Dermis blood vessel endothelial cell (primary cell): Measurements from ENCODE around the gene CDH22. TPM values are rescaled to one million over a fixed set of nuclear protein-coding genes. Genes with fewer than 3 reads are reported as not detected.

ENCODE experiments used
- DNase-seq: peaks from one replicate; pipeline ENCODE4 v3.0.0; 2010
- total RNA-seq: library from RNA; depleted of rRNA; stranded (reverse); fragments of >200 nt; gene quantifications from 2 replicates; pipeline ENCODE4 v1.2.3, GENCODE V29; 2014

Gene CDH22
- total RNA-seq, 1 donor from 2014 or later, result not detected

- DNase-seq, result no peak
These were observed 42.8 kb downstream of the CDH22 start for GRCh38 chr20:46265539-46265938.

- DNase-seq, result no peak
These were observed 43.7 kb downstream of the CDH22 start for GRCh38 chr20:46264391-46265266.

GRCh38 chr20:46261456-46262253, 46.6 kb downstream of the CDH22 start:
- no peak for DNase-seq

DNA sequence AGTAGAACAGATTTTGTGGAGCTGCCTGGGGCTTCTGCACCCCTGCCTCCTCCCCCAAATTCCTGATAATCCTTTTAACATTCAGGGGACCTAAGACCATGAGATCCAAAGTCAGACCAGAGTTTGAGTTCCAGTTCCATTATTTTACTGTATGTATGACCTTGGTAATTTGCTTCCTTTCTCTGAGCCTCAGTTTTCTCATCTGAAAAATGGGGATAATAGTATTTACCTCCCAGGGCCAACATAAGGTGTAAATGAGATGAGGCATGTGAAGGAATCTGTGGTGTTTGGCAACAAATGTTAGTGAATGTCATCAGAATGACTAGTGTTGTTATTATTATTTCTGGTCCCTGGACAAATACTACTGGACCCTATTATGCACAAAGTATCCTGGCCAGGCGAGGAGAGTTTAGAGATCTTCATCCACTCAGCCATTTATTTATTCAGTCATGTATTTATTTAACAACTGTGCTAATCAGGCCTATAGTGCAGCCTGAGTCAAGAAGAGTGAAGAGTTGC, 47.3 kb downstream of the CDH22 start:
- no peak for DNase-seq

DNA sequence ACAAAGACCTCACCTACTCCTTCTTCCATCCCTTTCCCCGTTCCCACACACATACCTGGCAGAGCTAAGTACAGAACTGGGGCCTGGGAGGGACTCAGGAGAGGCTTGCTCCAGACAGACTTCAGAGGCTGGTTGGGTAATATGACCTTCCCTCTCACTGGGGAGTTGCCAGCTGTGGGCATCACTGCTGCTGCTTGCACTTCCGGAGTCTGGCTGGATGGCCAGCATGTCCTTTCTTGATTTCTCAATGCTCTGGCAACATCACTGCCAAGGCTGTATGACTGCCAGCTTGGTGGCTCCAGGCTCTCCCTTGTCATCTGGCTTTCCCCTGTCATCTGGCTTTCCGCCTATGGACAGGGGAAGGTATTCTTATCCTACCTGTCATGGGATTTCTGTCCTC, 47.8 kb downstream of the CDH22 start:
- DNase-seq, result no peak

GRCh38 chr20:46259260-46259859, 48.9 kb downstream of the CDH22 start:
- no peak for DNase-seq

DNA sequence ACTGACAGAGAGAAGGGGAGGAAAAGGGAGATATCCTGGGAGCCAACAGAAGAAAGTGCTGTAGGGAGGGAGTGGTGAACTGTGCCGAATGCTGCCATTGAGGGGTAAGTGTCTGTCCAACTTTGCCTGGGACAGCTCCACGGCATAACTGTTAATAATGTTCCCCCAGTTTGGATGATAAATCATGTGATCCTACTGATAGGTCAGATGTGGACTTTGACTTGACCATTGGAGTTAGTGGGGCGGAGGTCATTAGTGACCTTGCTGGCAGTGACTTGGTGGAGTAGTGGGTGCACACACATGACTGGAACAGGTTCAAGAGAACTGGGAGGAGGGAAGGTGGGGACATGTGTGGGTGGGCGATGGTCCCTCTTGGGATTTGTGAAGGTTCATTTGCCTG, 50.4 kb downstream of the CDH22 start:
- DNase-seq, result no peak

DNA sequence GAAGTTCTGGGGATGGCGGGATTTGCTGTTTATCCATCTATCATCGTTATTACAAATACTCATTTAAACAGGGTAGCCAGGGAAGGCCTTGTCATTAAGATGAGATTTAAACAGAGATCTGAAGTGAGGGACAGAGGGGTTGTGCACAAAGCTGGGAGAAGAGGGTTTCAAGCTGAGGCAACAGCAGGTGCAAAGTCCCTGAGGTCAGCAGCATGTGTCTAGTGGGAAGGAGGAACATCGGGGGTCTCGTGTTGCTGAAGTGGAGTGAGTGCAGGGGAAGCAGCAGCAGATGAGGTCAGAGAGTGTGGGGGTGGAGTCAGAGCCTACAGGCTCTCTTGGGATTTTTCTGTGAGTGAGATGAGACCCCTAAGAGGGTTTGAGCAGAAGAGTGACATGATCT, 52.0 kb downstream of the CDH22 start:
- no peak for DNase-seq

DNA sequence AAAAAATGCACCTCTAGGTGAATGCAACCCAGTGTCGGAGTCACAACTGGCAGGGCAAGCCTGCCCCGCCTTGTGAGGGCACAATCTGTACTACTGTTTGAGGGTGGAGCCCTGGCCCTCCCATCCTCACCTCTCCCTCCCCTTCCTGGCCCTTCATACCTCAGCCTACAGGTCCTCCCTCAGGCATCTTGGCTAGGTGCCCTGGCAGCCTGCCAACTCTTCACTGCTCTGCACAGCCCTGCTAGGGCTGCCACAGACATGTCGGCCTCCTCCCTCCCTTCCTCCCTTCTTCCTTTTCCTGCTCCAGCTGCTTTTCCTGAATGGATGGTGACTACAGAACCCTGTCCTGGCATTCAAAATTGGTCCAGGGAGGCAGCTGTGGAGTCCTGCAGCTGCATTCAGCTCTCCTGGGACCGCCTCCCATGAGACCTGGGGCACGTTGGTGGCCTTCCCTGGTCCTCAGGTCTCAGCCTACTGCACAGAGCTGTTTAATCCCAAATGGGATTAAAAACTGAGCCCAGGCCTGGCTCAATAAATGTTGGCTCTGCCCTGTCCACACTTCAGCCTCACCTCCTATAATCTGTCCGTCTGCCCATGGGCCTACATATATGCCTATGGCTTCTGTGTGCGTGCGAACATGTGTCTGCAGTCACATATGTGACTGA, 52.7 kb downstream of the CDH22 start:
- DNase-seq, result peak; percentile 58

DNA sequence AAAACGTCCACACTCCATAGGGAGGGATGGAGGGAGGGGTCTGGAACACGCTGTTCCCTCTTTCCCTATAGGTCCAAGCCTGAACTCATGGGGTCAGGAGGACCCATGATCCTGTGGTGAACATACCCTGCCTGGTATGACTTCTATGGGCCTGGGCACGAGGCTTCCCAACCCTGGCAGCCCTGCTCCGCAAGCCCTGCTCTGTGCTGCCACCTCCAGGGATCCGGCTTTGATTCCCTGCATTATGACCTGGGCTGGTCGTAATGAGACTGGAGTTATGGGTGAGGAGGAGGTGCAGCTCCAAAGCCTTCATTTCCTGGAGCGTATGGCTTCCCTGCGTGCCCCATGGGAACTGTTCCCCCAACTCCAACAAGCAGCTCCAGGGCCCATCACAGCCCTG, 54.9 kb downstream of the CDH22 start:
- peak; percentile 13 for DNase-seq

- no peak for DNase-seq
These were observed 55.8 kb downstream of the CDH22 start for GRCh38 chr20:46252352-46253091.

GRCh38 chr20:46251211-46251673, 57.1 kb downstream of the CDH22 start:
- DNase-seq, result no peak

GRCh38 chr20:46250772-46251171, 57.5 kb downstream of the CDH22 start:
- no peak for DNase-seq

- DNase-seq, result no peak
These were observed 58.6 kb downstream of the CDH22 start for GRCh38 chr20:46249671-46250070.

DNA sequence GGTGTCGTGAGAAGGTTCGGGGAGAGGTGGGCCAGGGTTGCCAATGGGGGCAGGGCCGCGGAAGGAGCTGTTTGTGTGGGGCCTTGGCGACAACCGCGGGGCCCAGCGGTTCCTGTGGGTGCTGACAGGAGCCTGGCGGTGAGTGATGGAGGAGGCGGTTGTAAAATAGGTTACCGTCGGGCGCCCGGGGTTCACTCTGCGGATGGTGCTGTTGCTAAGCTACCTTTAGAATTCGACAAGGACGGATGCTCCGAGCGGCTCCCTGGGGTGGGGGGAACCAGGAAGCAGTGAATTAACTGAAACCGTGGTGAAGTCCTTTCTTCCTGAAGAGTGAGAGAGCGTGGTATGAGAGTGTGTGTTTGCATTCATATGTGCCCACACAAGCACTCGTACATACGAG, 61.7 kb downstream of the CDH22 start:
- no peak for DNase-seq

DNA sequence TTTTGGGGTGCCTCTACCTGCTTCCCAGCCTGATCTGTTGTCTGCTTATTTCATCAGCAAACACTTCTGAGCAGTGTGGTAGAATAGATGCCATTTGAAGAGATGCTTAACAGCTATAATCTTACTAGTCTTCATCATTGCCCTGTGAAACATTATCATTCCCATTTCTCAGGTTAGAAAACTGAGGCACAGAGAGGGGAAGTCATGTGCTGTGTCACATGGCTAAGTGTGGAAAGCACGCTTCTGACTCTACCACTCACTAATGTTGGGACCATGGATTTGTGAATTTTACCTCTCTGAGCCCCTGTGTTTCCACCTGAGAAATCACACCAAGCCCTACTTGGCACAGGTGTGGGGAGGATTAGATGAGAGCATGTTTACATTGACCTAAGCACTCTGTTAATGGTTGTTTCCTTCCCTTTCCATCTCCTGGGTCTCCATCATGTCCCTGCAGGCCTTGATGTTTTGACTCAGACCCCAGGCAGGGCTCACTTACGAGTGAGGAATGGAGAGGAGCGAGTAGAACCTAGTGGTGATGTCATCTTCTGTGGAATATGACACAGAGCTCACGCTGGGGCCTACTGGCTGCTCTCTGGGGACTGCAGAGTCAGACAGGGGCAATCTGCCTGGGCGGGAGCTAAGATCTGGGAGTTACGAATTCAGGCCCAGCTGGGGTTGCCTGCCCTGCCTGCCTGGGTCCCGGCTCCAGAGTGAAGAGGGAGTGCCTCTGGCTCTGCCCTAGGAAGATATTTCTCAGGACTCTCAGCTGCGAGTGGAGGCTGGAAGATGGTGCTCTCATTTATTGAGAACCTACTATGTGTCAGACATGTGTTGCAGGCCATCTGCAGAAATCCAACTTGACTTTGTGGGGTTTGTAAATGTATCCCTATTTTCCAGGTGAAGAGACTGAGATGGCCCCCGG, 64.3 kb downstream of the CDH22 start:
- no peak for DNase-seq

DNA sequence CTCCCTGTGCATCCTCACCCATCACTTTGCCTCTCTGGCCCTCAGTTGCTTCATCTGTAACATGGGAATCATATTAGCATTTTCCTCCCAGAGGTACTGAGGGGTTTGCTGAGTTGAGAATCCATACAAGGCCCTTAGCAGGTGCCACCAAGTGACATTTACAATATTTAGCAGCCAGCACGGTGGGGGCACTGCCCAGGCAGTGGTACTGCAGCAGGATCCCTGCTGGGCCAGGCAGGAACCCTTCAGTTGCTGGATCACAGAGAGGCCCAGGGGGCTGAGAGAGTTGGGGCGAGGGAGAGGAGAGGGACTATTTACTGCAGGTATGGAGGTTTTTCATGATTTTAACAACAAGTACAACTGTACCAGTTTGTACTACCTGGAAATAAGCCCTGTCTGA, 65.9 kb downstream of the CDH22 start:
- DNase-seq, result no peak

DNA sequence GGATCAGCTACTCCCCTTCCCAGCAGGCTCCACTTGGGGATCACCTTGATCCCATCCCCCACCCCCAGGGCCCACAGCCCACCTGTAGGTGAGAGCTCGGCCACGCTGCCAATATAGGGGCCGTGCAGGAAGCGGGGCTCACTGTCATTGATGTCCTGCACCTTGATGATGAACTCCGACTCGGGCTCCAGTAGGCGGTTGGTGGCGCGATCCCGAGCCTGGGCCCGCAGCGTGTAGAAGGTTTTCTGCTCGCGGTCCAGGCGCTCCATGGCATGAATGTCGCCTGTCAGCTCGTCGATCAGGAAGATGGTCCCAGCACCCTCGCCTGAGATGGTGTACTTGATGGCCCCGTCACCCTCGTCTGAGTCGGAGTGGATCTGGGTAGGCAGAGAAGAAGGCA, 67.4 kb downstream of the CDH22 start:
- no peak for DNase-seq

- no peak for DNase-seq
These were observed 68.2 kb downstream of the CDH22 start for GRCh38 chr20:46240065-46240464.

- DNase-seq, result no peak
These were observed 70.6 kb downstream of the CDH22 start for GRCh38 chr20:46237736-46238135.

- no peak for DNase-seq
These were observed 71.1 kb downstream of the CDH22 start for GRCh38 chr20:46237227-46237626.
